ENCODE results near the gene SNORC. TPM values are rescaled to one million over a fixed set of nuclear protein-coding genes. Genes with fewer than 3 reads are reported as not detected.
A peak's percentile ranks its signal among the peaks of the same experiment; 100 is the strongest.

Gene SNORC
- total and polyA plus RNA-seq, 2 of the 13 experiments (the other 11 are each of a cell fraction or from before 2014, with no cell fraction given), result 59.1 to 86.1 TPM

GRCh38 chr2:232870766-232871371, 805 bp downstream of the SNORC start (continued):
- TF ChIP-seq GRHL1 (CRISPR knock-in tag; conservative IDR thresholded peaks at IDR 0.05) (no peak), YEATS2 (CRISPR knock-in tag; IDR thresholded peaks at IDR 0.05; ENCODE audit: borderline replicate concordance) (no peak), ZNF333 (CRISPR knock-in tag; IDR thresholded peaks at IDR 0.05; ENCODE audit: borderline replicate concordance) (0 out of 2 replicates have a peak, but pooled peaks have one; percentile 10), ZNF800 (CRISPR knock-in tag; IDR thresholded peaks at IDR 0.05) (no peak), ZNF263 (CRISPR knock-in tag; IDR thresholded peaks at IDR 0.05) (peak; percentile 36; the same call in 1 of the 2 replicates), NFIC (IDR thresholded peaks at IDR 0.05; ENCODE audit: low read length) (no peak), ZNF574 (CRISPR knock-in tag; IDR thresholded peaks at IDR 0.05) (peak; percentile 32; the same call in 1 of the 2 replicates), FOXC1 (CRISPR knock-in tag; IDR thresholded peaks at IDR 0.05; ENCODE audit: borderline replicate concordance) (no peak), RBM22 (optimal IDR thresholded peaks at IDR 0.05; ENCODE audit: low read length) (peak; percentile 11), STAT6 (CRISPR knock-in tag; IDR thresholded peaks at IDR 0.05; ENCODE audit: borderline replicate concordance) (no peak), ZBTB33 (CRISPR knock-in tag; IDR thresholded peaks at IDR 0.05) (peak; percentile 70), NR2C2 (CRISPR knock-in tag; IDR thresholded peaks at IDR 0.05; ENCODE audit: borderline replicate concordance) (peak; percentile 39; the same call in 1 of the 2 replicates), AGO2 (optimal IDR thresholded peaks at IDR 0.05; ENCODE audit: low read depth, low read length) (peak; percentile 63), CC2D1A (CRISPR knock-in tag; IDR thresholded peaks at IDR 0.05) (0 out of 2 replicates have a peak, but pooled peaks have one; percentile 27), TEAD2 (CRISPR knock-in tag; IDR thresholded peaks at IDR 0.05) (no peak), ZNF7 (CRISPR knock-in tag; IDR thresholded peaks at IDR 0.05) (no peak), HNRNPL (IDR thresholded peaks at IDR 0.05; ENCODE audit: low read depth, low read length) (peak; percentile 62; the same call in 1 of the 2 replicates)
